Suprapubic skin (tissue), 3 donors: ENCODE data around the gene HIRIP3.

Experiments used
- EP300 ChIP-seq: sonication (generic); formaldehyde crosslinking; IDR thresholded peaks from one replicate; pipeline ENCODE4 v1.6.1; 2017; ENCODE audit warnings: antibody characterized with exemption
- POLR2A ChIP-seq, 2 donors: fragments of 450-650 bp; IDR thresholded peaks; one replicate each; pipeline ENCODE4 v1.6.1; 2017; ENCODE audit warnings: antibody characterized with exemption in 2 of 2, mild to moderate bottlenecking in 2 of 2, moderate library complexity in 2 of 2
- TF ChIP-seq, protein P1 (sequence below), 2 donors: fragments of 200-600 bp in 1 of 2; fragments of 450-650 bp in 1 of 2; sonication (generic) in 1 of 2; IDR thresholded peaks; one replicate each; pipeline ENCODE4 v1.5.1; 2016 to 2019; ENCODE audit warnings: antibody characterized with exemption in 2 of 2, mild to moderate bottlenecking in 1 of 2, moderate library complexity in 1 of 2

DNA sequence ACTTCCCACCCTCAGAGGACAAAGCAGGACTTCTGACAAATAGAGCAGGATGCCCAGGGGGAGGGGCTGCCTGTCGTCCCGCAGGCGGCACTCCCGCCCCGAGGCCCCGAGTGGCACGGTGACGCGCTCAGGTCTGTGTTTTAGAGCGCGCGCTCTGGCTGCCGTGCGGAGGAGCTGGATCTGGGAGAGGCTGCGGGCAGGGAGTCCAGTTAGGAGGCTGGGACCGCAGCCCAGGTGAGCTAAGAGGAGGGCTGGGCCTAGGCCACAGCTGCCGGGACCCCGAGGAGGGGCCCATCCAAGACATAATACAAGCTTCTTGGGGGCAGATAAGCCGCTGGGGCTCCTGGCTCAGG, 9.0 kb upstream of the HIRIP3 start:
- TF ChIP-seq, protein P1, sequence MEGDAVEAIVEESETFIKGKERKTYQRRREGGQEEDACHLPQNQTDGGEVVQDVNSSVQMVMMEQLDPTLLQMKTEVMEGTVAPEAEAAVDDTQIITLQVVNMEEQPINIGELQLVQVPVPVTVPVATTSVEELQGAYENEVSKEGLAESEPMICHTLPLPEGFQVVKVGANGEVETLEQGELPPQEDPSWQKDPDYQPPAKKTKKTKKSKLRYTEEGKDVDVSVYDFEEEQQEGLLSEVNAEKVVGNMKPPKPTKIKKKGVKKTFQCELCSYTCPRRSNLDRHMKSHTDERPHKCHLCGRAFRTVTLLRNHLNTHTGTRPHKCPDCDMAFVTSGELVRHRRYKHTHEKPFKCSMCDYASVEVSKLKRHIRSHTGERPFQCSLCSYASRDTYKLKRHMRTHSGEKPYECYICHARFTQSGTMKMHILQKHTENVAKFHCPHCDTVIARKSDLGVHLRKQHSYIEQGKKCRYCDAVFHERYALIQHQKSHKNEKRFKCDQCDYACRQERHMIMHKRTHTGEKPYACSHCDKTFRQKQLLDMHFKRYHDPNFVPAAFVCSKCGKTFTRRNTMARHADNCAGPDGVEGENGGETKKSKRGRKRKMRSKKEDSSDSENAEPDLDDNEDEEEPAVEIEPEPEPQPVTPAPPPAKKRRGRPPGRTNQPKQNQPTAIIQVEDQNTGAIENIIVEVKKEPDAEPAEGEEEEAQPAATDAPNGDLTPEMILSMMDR (IDR thresholded peaks at IDR 0.05), result no peak
- no peak for TF ChIP-seq POLR2A (IDR thresholded peaks at IDR 0.05)
- TF ChIP-seq EP300, result no peak
